Forelimb muscle (tissue), 1 donor: ENCODE measurements around the gene NCF4. TPM values are rescaled to one million over a fixed set of nuclear protein-coding genes. Genes with fewer than 3 reads are reported as not detected.

Experiments used
- DNase-seq: peaks from one replicate; pipeline ENCODE4 v3.0.0-alpha.2; 2013; ENCODE audit warnings: low read depth
- polyA plus RNA-seq: library from polyadenylated mRNA; unstranded; fragments of 120-200 nt; gene quantifications from one replicate; pipeline ENCODE4 v1.2.1, GENCODE V29; 2013; ENCODE audit not compliant: insufficient read length

The NCF4 gene
- polyA plus RNA-seq, 1 donor: 2.9 TPM

- DNase-seq: no peak
Measured at GRCh38 chr22:36921309-36922104, 60.7 kb downstream of the NCF4 start.

- DNase-seq: no peak
Measured at GRCh38 chr22:36922105-36922608, 61.4 kb downstream of the NCF4 start.

GRCh38 chr22:36922711-36923110, 61.9 kb downstream of the NCF4 start:
- DNase-seq: no peak

- no peak for DNase-seq
Measured at GRCh38 chr22:36923131-36923788, 62.5 kb downstream of the NCF4 start.

GRCh38 chr22:36924151-36924698, 63.4 kb downstream of the NCF4 start:
- DNase-seq: no peak

- no peak for DNase-seq
Measured at GRCh38 chr22:36925388-36926290, 64.8 kb downstream of the NCF4 start.

GRCh38 chr22:36926309-36926708, 65.5 kb downstream of the NCF4 start:
- no peak for DNase-seq

GRCh38 chr22:36926721-36927435, 66.1 kb downstream of the NCF4 start:
- no peak for DNase-seq

Other genes starting within 250 kb of the NCF4 start
- not detected for gene CACNG2, start 157.3 kb upstream of the NCF4 start, polyA plus RNA-seq
- gene IFT27, start 84.9 kb upstream of the NCF4 start, polyA plus RNA-seq: 27.5 TPM
- gene PVALB, start 44.0 kb upstream of the NCF4 start, polyA plus RNA-seq: 22.8 TPM
- 1.6 TPM for gene CSF2RB, start 52.6 kb downstream of the NCF4 start, polyA plus RNA-seq
- 19.6 TPM for gene TST, start 158.4 kb downstream of the NCF4 start, polyA plus RNA-seq
- gene MPST, start 158.7 kb downstream of the NCF4 start, polyA plus RNA-seq: 42.7 TPM
- gene KCTD17, start 190.7 kb downstream of the NCF4 start, polyA plus RNA-seq: 17.3 TPM
- 0.10 TPM for gene TMPRSS6, start 248.7 kb downstream of the NCF4 start, polyA plus RNA-seq